GM12878 (cell line): ENCODE results near the gene RASSF6. TPM values are rescaled to one million over a fixed set of nuclear protein-coding genes. Genes with fewer than 3 reads are reported as not detected.
A peak's percentile ranks its signal among the peaks of the same experiment; 100 is the strongest.

ENCODE experiments used
- ATAC-seq: fragments of 200-7000 bp; cut with Tn5 transposase; 3 replicates; pipeline ENCODE4 v1.9.1; 2020; ENCODE audit warnings: mild to moderate bottlenecking, moderate library complexity
- BruUV-seq: library from RNA; stranded (reverse); fragments of 400-500 nt; replicated peaks from 2 replicates; lab custom pipeline; 2021; lab: Mats Ljungman, UMichigan
- CTCF ChIA-PET: fragments of 300-600 bp; sonication (Branson Sonifier 250); formaldehyde crosslinking; extraction: SDS; loops from one replicate; lab custom pipeline; 2021; ENCODE audit warnings: inconsistent platforms; lab: Yijun Ruan, JAX
- POLR2A ChIA-PET: fragments of 350-600 bp; formaldehyde crosslinking; extraction: SDS; loops from one replicate; lab custom pipeline; 2021; ENCODE audit warnings: inconsistent platforms; lab: Charles Lee
- RAD21 ChIA-PET: fragments of 300-600 bp; sonication (Branson Sonifier 250); formaldehyde crosslinking; loops from one replicate; lab custom pipeline; 2023; ENCODE audit warnings: antibody characterized with exemption; ENCODE audit not compliant: unreplicated experiment; lab: Charles Lee
- SMC1A ChIA-PET: fragments of 300-600 bp; sonication (Branson Sonifier 250); formaldehyde crosslinking; loops from one replicate; lab custom pipeline; 2023; ENCODE audit not compliant: unreplicated experiment, uncharacterized antibody; lab: Charles Lee
- DNase-seq: peaks from one replicate; pipeline ENCODE4 v3.0.0-alpha.2; 2011; ENCODE audit warnings: low read depth, low spot score
- FAIRE-seq: peaks from 3 replicates; lab custom pipeline; 2011; peaks lifted over from hg19 to GRCh38; lab: Jason Lieb, UNC
- H2AFZ ChIP-seq: 2 replicates; pipeline ENCODE4 v1.6.0; 2011; ENCODE audit warnings: low read depth, low read length, control low read depth; ENCODE audit not compliant: control insufficient read depth
- H3K27ac ChIP-seq: 2 replicates; pipeline ENCODE4 v1.5.1; 2011; ENCODE audit warnings: control low read depth; ENCODE audit not compliant: control insufficient read depth, insufficient read depth
- H3K27me3 ChIP-seq, 2 experiments: replicated peaks in 1 of 2; 2 replicates each; pipeline versions ENCODE4 v1.6.0 to v1.6.1; 2011; ENCODE audit warnings: low read length in 1 of 2; ENCODE audit not compliant: control insufficient read depth in 2 of 2, insufficient read depth in 2 of 2
- H3K36me3 ChIP-seq, 2 experiments: 2 replicates each; pipeline ENCODE4 v1.5.1; 2011; ENCODE audit warnings: low read length in 1 of 2; ENCODE audit not compliant: control insufficient read depth in 2 of 2, insufficient read depth in 2 of 2
- H3K4me1 ChIP-seq: 2 replicates; pipeline ENCODE4 v1.6.1; 2011; ENCODE audit warnings: mild to moderate bottlenecking, low read length, moderate library complexity, mixed read lengths; ENCODE audit not compliant: control insufficient read depth, insufficient read depth
- H3K4me2 ChIP-seq: 2 replicates; pipeline ENCODE4 v1.6.0; 2011; ENCODE audit warnings: control low read depth; ENCODE audit not compliant: control insufficient read depth, insufficient read depth
- H3K4me3 ChIP-seq: fragments of 200-600 bp; sonication (generic); 2 replicates; pipeline ENCODE4 v1.5.1; 2016
- H3K79me2 ChIP-seq: 2 replicates; pipeline ENCODE4 v1.6.0; 2011; ENCODE audit warnings: low read length; ENCODE audit not compliant: control insufficient read depth, insufficient read depth
- H3K9ac ChIP-seq: 2 replicates; pipeline ENCODE4 v1.8.0; 2011; ENCODE audit warnings: low read length, control low read depth, mixed read lengths; ENCODE audit not compliant: control insufficient read depth, insufficient read depth
- H3K9me3 ChIP-seq: replicated peaks from 3 replicates; pipeline ENCODE4 v1.5.1; 2011; ENCODE audit warnings: mild to moderate bottlenecking, low read length; ENCODE audit not compliant: control insufficient read depth, insufficient read depth
- H4K20me1 ChIP-seq: 2 replicates; pipeline ENCODE4 v1.6.0; 2011; ENCODE audit not compliant: control insufficient read depth, insufficient read depth
- BHLHE40 ChIP-seq, 2 experiments: fragments of 450-650 bp in 1 of 2; IDR thresholded peaks; 2 replicates each; pipeline ENCODE4 v1.6.1; 2011 to 2017; ENCODE audit warnings: low read depth in 2 of 2, borderline replicate concordance in 1 of 2, improper control_type of control experiment in 1 of 2, low read length in 1 of 2, mild to moderate bottlenecking in 1 of 2
- ETV6 ChIP-seq, 2 experiments: fragments of 450-650 bp in 1 of 2; IDR thresholded peaks in 1 of 2; conservative IDR thresholded peaks in 1 of 2; 2 replicates each; pipeline ENCODE4 v1.6.1; 2014; ENCODE audit warnings: antibody characterized with exemption in 1 of 2, borderline replicate concordance in 1 of 2, low read depth in 1 of 2, mild to moderate bottlenecking in 1 of 2, moderate library complexity in 1 of 2
- NRF1 ChIP-seq: conservative IDR thresholded peaks from 2 replicates; pipeline ENCODE4 v1.6.1; 2011; ENCODE audit warnings: mild to moderate bottlenecking, low read depth, low read length, improper control_type of control experiment
- SMARCA5 ChIP-seq: fragments of 450-650 bp; IDR thresholded peaks from 2 replicates; pipeline ENCODE4 v1.6.1; 2017; ENCODE audit warnings: mild to moderate bottlenecking
- SREBF2 ChIP-seq: IDR thresholded peaks from 2 replicates; pipeline ENCODE4 v1.6.1; 2012; ENCODE audit warnings: mild to moderate bottlenecking, low read length
- ZZZ3 ChIP-seq: IDR thresholded peaks from 2 replicates; pipeline ENCODE4 v1.6.1; 2011; ENCODE audit warnings: low read depth; ENCODE audit not compliant: control insufficient read depth, insufficient read length
- WGBS: methylation state at CpG from one replicate; pipeline ENCODE4 v1.1.6; 2016; ENCODE audit warnings: low lambda C conversion rate; ENCODE audit not compliant: insufficient replicate concordance, insufficient coverage; ENCODE audit errors: missing lambda C conversion rate; 5-methylcytosine and 5-hydroxymethylcytosine counted together
- in situ Hi-C: fragments of 300-500 bp; cut with MboI; formaldehyde crosslinking; loops from 9 replicates; pipeline ENCODE4 v1.14.3; 2018; ENCODE audit warnings: mixed read lengths
- intact Hi-C: fragments of 100-400 bp; cut with micrococcal nuclease; formaldehyde crosslinking; loops from one replicate; pipeline ENCODE4 v1.14.2; 2022; ENCODE audit not compliant: unreplicated experiment
- polyA plus RNA-seq, 11 experiments: library from polyadenylated mRNA; depleted of rRNA in 4 of 11; unstranded in 6 of 11; stranded (reverse) in 5 of 11; fragments of >200 nt; fragmentation: Nextera tagmentation in 4 of 11; fragmentation: Illumina TruSeq in 1 of 11; extraction: Ambion mirVana in 4 of 11; extraction: Trizol in 1 of 11; gene quantifications; 1 replicate in 1 of 11; 2 replicates in 10 of 11; pipeline versions ENCODE4 v1.2.1 to v1.2.3, GENCODE V29; 2011 to 2016; ENCODE audit warnings: inconsistent platforms in 2 of 11, missing spikeins in 2 of 11, low read depth in 1 of 11
- total RNA-seq, 4 experiments: library from RNA; depleted of rRNA in 3 of 4; stranded (reverse); fragments of >200 nt in 3 of 4; fragmentation: Illumina TruSeq in 1 of 4; extraction: Trizol in 1 of 4; gene quantifications; 2 replicates each; pipeline versions ENCODE4 v1.2.1 to v1.2.3, GENCODE V29; 2013 to 2021

The RASSF6 gene
- total and polyA plus RNA-seq, 10 of the 15 experiments (the other 5 are each of a cell fraction or from before 2014, with no cell fraction given), result 0.28 to 2.9 (median 0.54) TPM

GRCh38 chr4:73668782-73669201 lies 48.6 kb upstream of the RASSF6 start:
- POLR2A ChIA-PET, result no interaction called here
- CTCF ChIA-PET, result interaction anchor here (0.7 to 11.0 kb wide), 15 partner anchors 11 to 467 kb away, joined by 3 to 113 read pairs (median 3); no protein-coding TSS in a partner anchor
- no peaks in the 10 kb centered on the region for H3K27me3 ChIP-seq
- intact Hi-C loops (loop anchor here (5.0 to 10.0 kb wide), 2 partner anchors 59 to 366 kb away; partner anchors contain the start of gene CXCL3), in situ Hi-C loops (no loop called here)
- RAD21 ChIA-PET, result interaction anchor here (0.8 to 2.1 kb wide), 6 partner anchors 14 to 466 kb away, joined by 3 to 7 read pairs (median 5); no protein-coding TSS in a partner anchor
- no peaks in the 10 kb centered on the region for H3K4me1 ChIP-seq
- SMC1A ChIA-PET, result interaction anchor here (0.8 to 11.8 kb wide), 15 partner anchors 9 to 465 kb away, joined by 3 to 112 read pairs (median 3); no protein-coding TSS in a partner anchor
- H3K36me3 ChIP-seq, result no peaks in the 10 kb centered on the region
- no peaks in the 10 kb centered on the region for H3K9me3 ChIP-seq
- H3K9ac ChIP-seq, result no peak overlapping the region
- no peaks in the 10 kb centered on the region for H4K20me1 ChIP-seq
- FAIRE-seq, result no peak
- no peak overlapping the region for H2AFZ ChIP-seq
- DNase-seq, result no peak
- TF ChIP-seq NRF1, result no peak
- no peak for TF ChIP-seq ZZZ3
- TF ChIP-seq BHLHE40 (IDR thresholded peaks at IDR 0.05; ENCODE audit: borderline replicate concordance in 1 of 2, low read depth in 2 of 2, low read length in 1 of 2), result peak in 1 of 2 experiments; percentile 50; a peak in 1 of 4 replicates
- TF ChIP-seq SMARCA5, result no peak
- TF ChIP-seq SREBF2, result no peak
- no peak for TF ChIP-seq ETV6 (conservative IDR thresholded peaks at IDR 0.05 in 1 of 2, IDR thresholded peaks at IDR 0.05 in 1 of 2; ENCODE audit: borderline replicate concordance in 1 of 2, low read depth in 1 of 2)
- no peak overlapping the region for H3K4me3 ChIP-seq
- BruUV-seq, result no TSS peak
- no peak overlapping the region for H3K4me2 ChIP-seq
- no peak overlapping the region for H3K27ac ChIP-seq
- H3K79me2 ChIP-seq, result no peaks in the 10 kb centered on the region
- ATAC-seq, result peak; percentile 64
- 55% methylated on average over 8 of the region's 8 CpGs for WGBS
